ENCODE results near the gene C6orf132.

Gene C6orf132

GRCh38 chr6:42162384-42162783 lies 20.0 kb upstream of the C6orf132 start:
- H3K4me3 ChIP-seq (ENCODE audit: control insufficient read depth, low read depth, low read length): no peak overlapping the region
- no peak for DNase-seq (ENCODE audit: low read depth)
- no peak for TF ChIP-seq CTCF (conservative IDR thresholded peaks at IDR 0.05; ENCODE audit: control insufficient read depth, insufficient read depth, low read depth, low read length)

- DNase-seq (ENCODE audit: low read depth): no peak
- TF ChIP-seq CTCF (conservative IDR thresholded peaks at IDR 0.05; ENCODE audit: control insufficient read depth, insufficient read depth, low read depth, low read length): no peak
- H3K4me3 ChIP-seq (ENCODE audit: control insufficient read depth, low read depth, low read length): no peak overlapping the region
Observed at GRCh38 chr6:42159431-42160024, 17.1 kb upstream of the C6orf132 start.

DNA sequence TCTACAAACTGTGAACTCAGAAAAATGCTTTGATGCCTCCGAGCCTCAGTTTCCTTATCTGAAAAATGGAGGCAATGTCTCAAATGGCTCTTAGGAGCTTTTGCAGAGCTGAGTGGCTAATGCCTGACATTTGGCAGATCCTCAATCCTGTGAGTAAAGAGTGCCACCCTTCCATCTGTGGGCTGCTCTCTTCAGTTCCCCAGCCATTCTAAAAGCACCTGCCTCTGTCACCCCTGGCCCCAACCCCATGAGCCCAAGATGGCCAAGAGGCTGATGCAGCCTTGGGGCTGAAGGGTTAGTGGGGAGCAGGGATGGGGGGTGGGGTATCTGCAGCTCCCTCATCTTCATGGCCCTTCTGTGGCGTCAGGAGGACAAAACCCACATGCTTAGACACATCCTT lies 16.2 kb upstream of the C6orf132 start:
- DNase-seq (ENCODE audit: low read depth): no peak
- H3K4me3 ChIP-seq (ENCODE audit: control insufficient read depth, low read depth, low read length): no peak overlapping the region
- no peak for TF ChIP-seq CTCF (conservative IDR thresholded peaks at IDR 0.05; ENCODE audit: control insufficient read depth, insufficient read depth, low read depth, low read length)

GRCh38 chr6:42158011-42158410 lies 15.6 kb upstream of the C6orf132 start:
- no peak overlapping the region for H3K4me3 ChIP-seq (ENCODE audit: control insufficient read depth, low read depth, low read length)
- DNase-seq (ENCODE audit: low read depth): peak; percentile 64
- no peak for TF ChIP-seq CTCF (conservative IDR thresholded peaks at IDR 0.05; ENCODE audit: control insufficient read depth, insufficient read depth, low read depth, low read length)

DNA sequence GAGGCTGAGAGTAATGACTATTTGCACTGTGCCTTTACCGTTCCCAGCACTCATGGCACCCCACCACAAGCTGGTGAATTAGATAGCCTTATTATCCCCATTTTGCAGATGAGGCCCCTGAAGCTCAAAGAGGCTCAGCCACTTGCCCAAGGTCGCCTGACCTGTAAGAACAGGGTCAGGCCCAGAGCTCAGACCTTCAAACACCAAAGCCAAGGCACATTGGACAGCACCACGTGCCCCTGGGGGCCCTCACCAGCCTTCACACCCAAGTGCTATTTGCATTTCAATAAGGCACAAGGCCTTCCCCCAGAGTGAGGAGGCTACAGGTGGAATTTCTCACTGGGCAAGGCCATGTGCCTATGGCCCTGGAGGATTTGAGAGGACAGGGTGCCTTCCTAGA lies 14.2 kb upstream of the C6orf132 start:
- no peak for DNase-seq (ENCODE audit: low read depth)
- no peak overlapping the region for H3K4me3 ChIP-seq (ENCODE audit: control insufficient read depth, low read depth, low read length)
- no peak for TF ChIP-seq CTCF (conservative IDR thresholded peaks at IDR 0.05; ENCODE audit: control insufficient read depth, insufficient read depth, low read depth, low read length)

DNA sequence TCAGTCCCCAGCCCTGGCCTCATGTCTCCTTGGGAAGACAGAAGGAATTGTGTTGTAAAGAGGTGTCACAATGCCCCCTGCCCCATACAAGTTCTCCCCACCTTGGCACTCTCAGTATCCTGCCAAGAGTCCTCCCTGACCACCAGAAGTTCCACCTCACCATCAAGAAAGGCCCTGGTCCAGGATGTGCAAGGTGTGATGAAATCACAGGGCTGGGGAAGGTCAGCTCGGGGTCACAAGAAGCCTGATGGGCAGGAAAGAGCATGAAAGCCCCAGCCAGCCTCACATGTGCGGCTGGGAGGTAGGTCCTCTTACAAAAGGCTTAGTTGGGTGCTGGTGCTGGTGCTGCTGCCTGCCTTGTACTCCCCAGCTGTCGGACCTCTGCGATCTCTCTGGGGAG lies 12.9 kb upstream of the C6orf132 start:
- no peak overlapping the region for H3K4me3 ChIP-seq (ENCODE audit: control insufficient read depth, low read depth, low read length)
- DNase-seq (ENCODE audit: low read depth): no peak
- no peak for TF ChIP-seq CTCF (conservative IDR thresholded peaks at IDR 0.05; ENCODE audit: control insufficient read depth, insufficient read depth, low read depth, low read length)
